Left lung (tissue), 10 donors: ENCODE results near the gene PTGIS. TPM values are rescaled to one million over a fixed set of nuclear protein-coding genes. Genes with fewer than 3 reads are reported as not detected.

Experiments used
- ATAC-seq: fragments of 200-7000 bp; cut with Tn5 transposase; one replicate; pipeline ENCODE4 v1.9.1; 2020; ENCODE audit warnings: moderate library complexity
- DNase-seq, 4 donors: peaks; one replicate each; pipeline ENCODE4 v3.0.0-alpha.2; 2013 to 2020
- H3K27ac ChIP-seq, 2 donors: fragments of 200-600 bp; sonication (generic) in 1 of 2; one replicate each; pipeline versions ENCODE4 v1.5.0 to v1.8.0; 2020 to 2021
- H3K27me3 ChIP-seq, 2 donors: fragments of 200-600 bp; sonication (generic) in 1 of 2; one replicate each; pipeline versions ENCODE4 v1.5.0 to v1.8.0; 2020 to 2021
- H3K36me3 ChIP-seq, 2 donors: fragments of 200-600 bp; sonication (generic) in 1 of 2; one replicate each; pipeline versions ENCODE4 v1.5.0 to v1.8.0; 2020 to 2021
- H3K4me1 ChIP-seq, 2 donors: fragments of 200-600 bp; one replicate each; pipeline ENCODE4 v1.8.0; 2021
- H3K4me3 ChIP-seq, 2 donors: fragments of 200-600 bp; sonication (generic) in 1 of 2; one replicate each; pipeline versions ENCODE4 v1.5.0 to v1.8.0; 2020 to 2021; ENCODE audit warnings: mild to moderate bottlenecking in 1 of 2
- H3K9me3 ChIP-seq, 2 donors: fragments of 200-600 bp; sonication (generic) in 1 of 2; one replicate each; pipeline versions ENCODE4 v1.5.0 to v1.8.0; 2020 to 2021
- intact Hi-C, 2 donors: fragments of 100-400 bp; cut with DNase I; formaldehyde crosslinking; loops; one replicate each; pipeline versions ENCODE4 v1.11.2 to v1.14.2; 2022
- polyA plus RNA-seq, 6 donors: library from polyadenylated mRNA; unstranded; fragments of 120-200 nt; gene quantifications; one replicate each; pipeline ENCODE4 v1.2.1, GENCODE V29; 2013; ENCODE audit not compliant: insufficient read length in 6 of 6
- total RNA-seq, 2 donors: library from RNA; stranded (reverse); fragmentation: NEBNext Ultra II Directional; extraction: Animal tissue kit (Norgen Biotek cat#: 25700); gene quantifications; one replicate each; pipeline ENCODE4 v1.2.1, GENCODE V29; 2021
- TF ChIP-seq, protein P1 (sequence below), 2 donors: fragments of 200-600 bp; sonication (generic) in 1 of 2; IDR thresholded peaks; one replicate each; pipeline versions ENCODE4 v1.5.0 to v1.8.0; 2021; ENCODE audit warnings: antibody characterized with exemption in 2 of 2
- donor health status: DM: no; HTN: yes; CAD: no.
- donor health status: DM: no; HTN: no; CAD: no.

The PTGIS gene
- total and polyA plus RNA-seq, 8 donors: 6.2 to 46.0 (median 7.0) TPM

DNA sequence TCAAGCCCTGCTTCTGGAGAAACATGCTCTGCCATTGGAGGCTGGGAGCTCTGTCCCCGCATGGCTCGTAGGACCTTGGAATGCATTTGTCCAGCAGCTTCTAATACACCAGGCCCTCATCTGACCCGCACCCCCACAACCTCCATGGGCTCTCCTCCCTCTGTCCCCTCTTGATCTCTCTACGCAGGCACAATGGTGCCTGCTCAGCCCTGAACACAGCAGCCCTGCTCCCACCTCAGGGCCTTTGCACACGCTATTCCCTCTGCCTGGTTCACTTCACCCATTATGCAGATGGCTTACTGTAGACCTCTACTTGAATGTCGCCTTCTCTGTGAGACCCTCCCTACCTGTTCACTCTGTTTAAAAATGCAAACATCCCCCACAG lies 27.0 kb upstream of the PTGIS start:
- no peaks in the 10 kb centered on the region for H3K36me3 ChIP-seq
- TF ChIP-seq, protein P1, sequence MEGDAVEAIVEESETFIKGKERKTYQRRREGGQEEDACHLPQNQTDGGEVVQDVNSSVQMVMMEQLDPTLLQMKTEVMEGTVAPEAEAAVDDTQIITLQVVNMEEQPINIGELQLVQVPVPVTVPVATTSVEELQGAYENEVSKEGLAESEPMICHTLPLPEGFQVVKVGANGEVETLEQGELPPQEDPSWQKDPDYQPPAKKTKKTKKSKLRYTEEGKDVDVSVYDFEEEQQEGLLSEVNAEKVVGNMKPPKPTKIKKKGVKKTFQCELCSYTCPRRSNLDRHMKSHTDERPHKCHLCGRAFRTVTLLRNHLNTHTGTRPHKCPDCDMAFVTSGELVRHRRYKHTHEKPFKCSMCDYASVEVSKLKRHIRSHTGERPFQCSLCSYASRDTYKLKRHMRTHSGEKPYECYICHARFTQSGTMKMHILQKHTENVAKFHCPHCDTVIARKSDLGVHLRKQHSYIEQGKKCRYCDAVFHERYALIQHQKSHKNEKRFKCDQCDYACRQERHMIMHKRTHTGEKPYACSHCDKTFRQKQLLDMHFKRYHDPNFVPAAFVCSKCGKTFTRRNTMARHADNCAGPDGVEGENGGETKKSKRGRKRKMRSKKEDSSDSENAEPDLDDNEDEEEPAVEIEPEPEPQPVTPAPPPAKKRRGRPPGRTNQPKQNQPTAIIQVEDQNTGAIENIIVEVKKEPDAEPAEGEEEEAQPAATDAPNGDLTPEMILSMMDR (IDR thresholded peaks at IDR 0.05): no peak
- H3K9me3 ChIP-seq: peaks cover 0 to 3% of the 10 kb centered on the region in 2 donors
- H3K27ac ChIP-seq: peak overlapping the region; percentile 18 to 34
- ATAC-seq (no peak), DNase-seq (no peak)
- intact Hi-C loops: no loop called here
- no peaks in the 10 kb centered on the region for H3K27me3 ChIP-seq
- no peak overlapping the region for H3K4me3 ChIP-seq
- H3K4me1 ChIP-seq: peaks cover 4 to 24% of the 10 kb centered on the region in 2 donors

DNA sequence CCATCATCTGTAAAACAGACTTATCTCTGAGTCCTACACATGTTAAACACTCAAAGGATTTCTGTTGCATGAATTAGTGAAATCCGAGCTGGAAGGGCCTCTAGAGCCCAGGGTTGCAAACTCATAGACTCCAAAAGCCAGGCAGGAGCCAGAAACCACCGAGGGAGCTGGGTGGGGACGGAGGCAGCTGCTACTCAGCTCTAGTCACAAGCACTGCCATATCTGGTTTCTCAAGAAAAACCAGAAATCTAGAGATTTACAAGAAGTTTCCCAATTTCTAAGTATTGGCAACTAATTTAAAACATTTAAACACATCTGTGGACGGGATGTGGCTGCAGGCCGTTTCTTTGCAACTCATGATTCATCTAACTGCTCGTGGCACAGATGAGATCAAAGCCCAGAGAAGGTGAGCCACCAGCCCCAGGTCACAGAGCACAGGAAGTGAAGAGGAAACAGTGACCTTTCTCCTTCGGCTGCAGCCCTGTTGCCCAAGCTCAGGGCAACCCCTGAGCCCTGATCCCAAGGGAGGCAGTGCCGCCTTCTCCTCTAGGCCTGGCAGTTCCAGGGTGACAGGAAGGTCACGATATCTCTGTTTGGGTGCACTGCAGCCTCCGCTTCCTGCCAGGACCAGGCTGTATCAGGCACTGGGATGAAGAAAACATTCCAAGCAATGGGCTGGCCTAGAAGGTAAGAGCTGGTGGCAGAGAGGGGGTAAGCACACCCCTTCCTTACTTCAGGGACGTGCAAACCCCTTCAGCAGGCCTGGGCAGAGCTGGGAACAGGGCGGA lies 26.4 kb upstream of the PTGIS start:
- peak in 2 of 4 donors; percentile 58 to 60 for DNase-seq
- Histone ChIP-seq H3K36me3 (no peaks in the 10 kb centered on the region), H3K4me1 (peaks cover 4 to 24% of the 10 kb centered on the region in 2 donors), H3K4me3 (no peak overlapping the region), H3K27ac (peak overlapping the region; percentile 18 to 34), H3K27me3 (no peaks in the 10 kb centered on the region), H3K9me3 (peaks cover 0 to 3% of the 10 kb centered on the region in 2 donors)
- intact Hi-C loops: no loop called here
- TF ChIP-seq, protein P1 (IDR thresholded peaks at IDR 0.05): no peak
- ATAC-seq: peak; percentile 69

DNA sequence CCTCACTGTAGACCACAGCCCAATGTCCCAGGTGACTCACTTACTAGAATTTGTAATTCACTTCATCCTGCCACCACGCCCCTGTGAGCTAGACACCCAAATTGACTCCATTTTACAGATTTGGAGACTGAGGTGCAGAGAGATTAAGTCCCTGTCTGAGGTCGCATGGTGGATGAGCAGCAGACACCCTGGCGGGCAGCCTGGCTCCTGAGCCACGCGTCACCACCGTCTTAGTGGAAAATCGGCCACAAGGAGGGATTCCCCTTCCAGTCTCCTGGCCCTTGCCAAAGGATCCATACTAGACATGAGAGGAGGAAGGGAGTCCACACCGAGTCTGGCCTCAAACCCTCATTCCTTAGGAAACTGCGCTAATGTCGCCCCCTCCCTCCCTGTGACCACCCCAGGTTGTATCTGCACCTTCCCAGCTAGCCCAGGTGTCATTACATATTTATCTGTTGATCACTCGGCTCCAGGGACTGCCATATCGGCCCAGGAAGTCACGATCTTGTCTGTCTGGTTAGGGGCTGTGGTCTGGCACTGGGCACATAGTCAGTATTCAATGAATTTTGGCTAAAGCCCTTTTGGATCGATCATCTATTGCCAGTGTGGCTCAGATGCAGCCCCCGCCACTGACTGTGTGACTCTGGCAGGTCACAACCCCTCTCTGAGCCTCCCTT lies 25.7 kb upstream of the PTGIS start:
- Histone ChIP-seq H3K27me3 (no peaks in the 10 kb centered on the region), H3K4me3 (no peak overlapping the region), H3K27ac (peak overlapping the region; percentile 18 to 34), H3K36me3 (no peaks in the 10 kb centered on the region), H3K9me3 (peaks cover 0 to 3% of the 10 kb centered on the region in 2 donors), H3K4me1 (peaks cover 4 to 24% of the 10 kb centered on the region in 2 donors)
- TF ChIP-seq, protein P1 (IDR thresholded peaks at IDR 0.05): no peak
- DNase-seq (no peak), ATAC-seq (no peak)
- intact Hi-C loops: no loop called here

DNA sequence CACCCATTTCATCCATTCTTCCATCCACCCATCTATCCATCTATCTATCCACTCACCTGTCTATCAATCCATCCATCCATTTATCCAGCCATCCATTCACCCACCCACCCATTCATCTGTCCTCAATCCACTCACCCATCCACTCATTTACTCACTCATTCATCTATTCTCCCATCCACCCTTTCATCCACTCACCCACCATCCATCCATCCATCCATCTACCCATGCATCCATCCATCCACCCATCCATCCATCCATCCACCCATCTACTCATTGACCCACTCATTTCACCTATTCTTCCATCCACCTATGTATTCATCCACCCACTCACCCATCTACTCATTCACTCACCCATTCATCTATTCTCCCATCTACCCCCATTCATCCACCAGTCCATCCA lies 24.2 kb upstream of the PTGIS start:
- no peak overlapping the region for H3K4me3 ChIP-seq
- peaks cover 4 to 24% of the 10 kb centered on the region in 2 donors for H3K4me1 ChIP-seq
- intact Hi-C loops: no loop called here
- TF ChIP-seq, protein P1 (IDR thresholded peaks at IDR 0.05): no peak
- no peak overlapping the region for H3K27ac ChIP-seq
- no peak for DNase-seq
- H3K36me3 ChIP-seq: no peaks in the 10 kb centered on the region
- no peak for ATAC-seq
- H3K9me3 ChIP-seq: no peaks in the 10 kb centered on the region
- H3K27me3 ChIP-seq: no peaks in the 10 kb centered on the region

DNA sequence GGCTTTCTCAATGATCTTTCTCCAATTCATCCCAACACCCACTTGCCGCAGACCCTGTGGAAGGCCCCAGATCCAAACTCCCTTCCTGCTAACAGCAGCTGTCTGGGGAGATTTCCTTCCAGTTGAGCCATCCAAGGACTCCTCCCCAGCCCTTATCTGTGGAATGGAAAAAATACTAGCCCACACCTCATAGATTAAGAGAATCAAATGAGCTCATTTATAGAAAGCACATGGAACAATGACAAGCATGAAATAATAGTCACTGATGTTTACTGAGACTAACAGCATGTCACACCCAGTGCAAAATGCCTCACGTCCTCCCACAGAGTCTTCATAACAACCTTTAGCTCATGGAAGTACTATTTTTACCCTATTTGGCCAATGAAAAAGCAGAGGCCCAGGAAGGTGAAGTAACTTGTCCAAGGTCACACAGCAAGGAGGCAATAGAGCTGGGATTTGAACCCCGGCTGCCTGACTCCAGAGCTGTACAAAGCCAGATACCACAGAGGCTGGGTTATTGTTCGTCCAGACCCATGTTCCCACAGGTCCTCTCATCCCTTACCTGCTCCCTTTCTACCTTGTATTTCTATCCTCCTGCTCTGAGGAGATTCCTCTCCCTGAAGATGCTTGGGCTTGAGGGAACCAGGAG lies 23.4 kb upstream of the PTGIS start:
- H3K27ac ChIP-seq: peak overlapping the region; percentile 26 to 56
- DNase-seq: peak in 1 of 4 donors; percentile 36
- ATAC-seq: peak; percentile 47
- TF ChIP-seq, protein P1 (IDR thresholded peaks at IDR 0.05): no peak
- intact Hi-C loops: no loop called here
- no peaks in the 10 kb centered on the region for H3K9me3 ChIP-seq
- no peaks in the 10 kb centered on the region for H3K27me3 ChIP-seq
- no peak overlapping the region for H3K4me3 ChIP-seq
- peaks cover 4 to 24% of the 10 kb centered on the region in 2 donors for H3K4me1 ChIP-seq
- H3K36me3 ChIP-seq: no peaks in the 10 kb centered on the region
